HUES48 (cell line): ENCODE measurements around the gene TNPO3.

Source experiments
- H3K27ac ChIP-seq: one replicate; pipeline ENCODE4 v1.7.0; 2013; ENCODE audit warnings: low read depth, low read length, inconsistent platforms
- H3K27me3 ChIP-seq: 2 replicates; pipeline ENCODE4 v1.6.1; 2013; ENCODE audit warnings: mild to moderate bottlenecking, low read length; ENCODE audit not compliant: control insufficient read depth, insufficient read depth
- H3K36me3 ChIP-seq: 2 replicates; pipeline ENCODE4 v1.6.1; 2013; ENCODE audit warnings: low read length; ENCODE audit not compliant: control insufficient read depth, insufficient read depth
- H3K4me1 ChIP-seq: 2 replicates; pipeline ENCODE4 v1.6.1; 2013; ENCODE audit warnings: mild to moderate bottlenecking, low read length; ENCODE audit not compliant: control insufficient read depth, insufficient read depth
- H3K4me3 ChIP-seq: 2 replicates; pipeline ENCODE4 v1.5.1; 2013; ENCODE audit warnings: mild to moderate bottlenecking, low read depth, low read length
- H3K9ac ChIP-seq: 2 replicates; pipeline ENCODE4 v1.6.1; 2013; ENCODE audit warnings: mild to moderate bottlenecking, low read depth, low read length, moderate library complexity
- H3K9me3 ChIP-seq: 2 replicates; pipeline ENCODE4 v1.6.1; 2013; ENCODE audit warnings: low read length; ENCODE audit not compliant: control insufficient read depth, insufficient read depth

TNPO3 gene

GRCh38 chr7:128989961-128990360, 65.0 kb downstream of the TNPO3 start:
- no peaks in the 10 kb centered on the region for H3K27me3 ChIP-seq
- H3K9me3 ChIP-seq: no peaks in the 10 kb centered on the region
- H3K4me1 ChIP-seq: peaks cover 20% of the 10 kb centered on the region
- H3K36me3 ChIP-seq: peaks cover 99% of the 10 kb centered on the region
- no peak overlapping the region for H3K9ac ChIP-seq
- no peak overlapping the region for H3K4me3 ChIP-seq
- H3K27ac ChIP-seq: no peak overlapping the region

- Histone ChIP-seq H3K36me3 (peaks cover 99% of the 10 kb centered on the region), H3K27me3 (no peaks in the 10 kb centered on the region), H3K9ac (no peak overlapping the region), H3K9me3 (no peaks in the 10 kb centered on the region), H3K4me3 (no peak overlapping the region), H3K4me1 (peaks cover 20% of the 10 kb centered on the region), H3K27ac (no peak overlapping the region)
These were observed 66.5 kb downstream of the TNPO3 start for GRCh38 chr7:128988372-128988771.

DNA sequence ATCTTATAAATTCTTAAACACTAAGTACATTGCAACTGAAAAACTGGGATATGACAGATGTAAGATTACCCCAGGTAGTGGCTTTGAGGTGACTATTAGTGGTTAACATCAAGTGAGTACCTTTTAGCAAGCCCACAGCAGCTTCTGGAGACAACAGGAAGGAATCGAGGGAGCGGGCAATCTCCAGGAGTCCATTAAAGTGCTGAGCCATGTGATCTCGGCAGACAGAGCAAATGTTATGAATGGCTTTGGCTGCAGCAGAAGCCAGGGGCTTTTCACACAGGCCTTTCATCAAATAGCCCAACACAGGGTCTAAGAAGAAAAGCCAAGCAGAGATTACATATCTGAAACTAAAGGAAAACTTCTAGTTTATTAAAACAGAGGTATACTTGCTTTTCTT, 68.3 kb downstream of the TNPO3 start:
- Histone ChIP-seq H3K9ac (no peak overlapping the region), H3K27ac (peak overlapping the region; percentile 25), H3K27me3 (no peaks in the 10 kb centered on the region), H3K4me1 (peaks cover 20% of the 10 kb centered on the region), H3K36me3 (peaks cover 98% of the 10 kb centered on the region), H3K4me3 (no peak overlapping the region), H3K9me3 (no peaks in the 10 kb centered on the region)

DNA sequence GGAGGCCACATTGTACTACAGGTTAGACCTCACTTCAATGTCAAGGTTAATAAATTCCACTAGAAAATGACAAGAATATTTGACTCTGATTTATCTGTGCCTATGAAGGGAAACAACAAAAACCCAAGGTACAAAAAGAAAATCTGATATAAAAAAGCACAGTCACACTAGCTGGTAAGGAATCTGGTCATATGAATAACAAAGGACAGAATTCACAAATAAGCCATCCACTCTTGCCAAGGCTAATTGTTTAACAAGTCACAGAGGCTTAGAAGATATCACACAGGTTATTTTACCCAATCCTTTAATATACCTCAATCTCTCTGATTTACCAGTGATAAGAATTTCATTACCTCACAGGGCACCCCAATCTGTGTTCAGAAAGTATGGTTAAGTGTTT, 69.3 kb downstream of the TNPO3 start:
- H3K9me3 ChIP-seq: no peaks in the 10 kb centered on the region
- H3K36me3 ChIP-seq: peaks cover 98% of the 10 kb centered on the region
- no peak overlapping the region for H3K27ac ChIP-seq
- H3K9ac ChIP-seq: no peak overlapping the region
- H3K27me3 ChIP-seq: no peaks in the 10 kb centered on the region
- H3K4me3 ChIP-seq: no peak overlapping the region
- peaks cover 20% of the 10 kb centered on the region for H3K4me1 ChIP-seq

DNA sequence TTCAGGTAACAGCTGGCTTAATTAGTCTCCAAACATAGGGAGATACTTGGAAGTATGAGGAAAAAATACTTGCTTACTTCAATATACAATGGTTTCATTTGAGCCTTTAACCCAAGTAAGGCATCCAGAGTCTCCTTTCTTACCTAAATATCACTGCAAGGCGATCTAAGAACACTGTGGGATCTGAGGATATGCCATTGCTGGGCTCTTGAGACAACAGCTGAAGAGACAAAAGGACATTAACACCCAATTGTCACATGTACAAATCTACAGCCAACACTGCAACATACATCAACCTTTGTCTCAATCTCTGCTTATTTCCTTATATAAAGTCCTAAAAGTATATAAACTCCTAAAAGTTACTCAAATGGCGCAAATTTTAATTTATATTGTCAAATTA, 72.8 kb downstream of the TNPO3 start:
- Histone ChIP-seq H3K27me3 (no peaks in the 10 kb centered on the region), H3K9ac (no peak overlapping the region), H3K4me1 (peaks cover 14% of the 10 kb centered on the region), H3K4me3 (no peak overlapping the region), H3K9me3 (no peaks in the 10 kb centered on the region), H3K27ac (no peak overlapping the region), H3K36me3 (peaks cover 97% of the 10 kb centered on the region)

- H3K27me3 ChIP-seq: no peaks in the 10 kb centered on the region
- no peaks in the 10 kb centered on the region for H3K4me1 ChIP-seq
- H3K27ac ChIP-seq: no peak overlapping the region
- no peak overlapping the region for H3K9ac ChIP-seq
- H3K4me3 ChIP-seq: no peak overlapping the region
- no peaks in the 10 kb centered on the region for H3K9me3 ChIP-seq
- H3K36me3 ChIP-seq: peaks cover 93% of the 10 kb centered on the region
These were observed 80.5 kb downstream of the TNPO3 start for GRCh38 chr7:128974241-128974934.

GRCh38 chr7:128968624-128969023, 86.3 kb downstream of the TNPO3 start:
- H3K27ac ChIP-seq: no peak overlapping the region
- H3K27me3 ChIP-seq: no peaks in the 10 kb centered on the region
- H3K4me3 ChIP-seq: no peak overlapping the region
- no peaks in the 10 kb centered on the region for H3K9me3 ChIP-seq
- peaks cover 94% of the 10 kb centered on the region for H3K36me3 ChIP-seq
- 0 out of 2 replicates have a peak, but pooled peaks cover 11% of the 10 kb centered on the region for H3K4me1 ChIP-seq
- H3K9ac ChIP-seq: no peak overlapping the region

DNA sequence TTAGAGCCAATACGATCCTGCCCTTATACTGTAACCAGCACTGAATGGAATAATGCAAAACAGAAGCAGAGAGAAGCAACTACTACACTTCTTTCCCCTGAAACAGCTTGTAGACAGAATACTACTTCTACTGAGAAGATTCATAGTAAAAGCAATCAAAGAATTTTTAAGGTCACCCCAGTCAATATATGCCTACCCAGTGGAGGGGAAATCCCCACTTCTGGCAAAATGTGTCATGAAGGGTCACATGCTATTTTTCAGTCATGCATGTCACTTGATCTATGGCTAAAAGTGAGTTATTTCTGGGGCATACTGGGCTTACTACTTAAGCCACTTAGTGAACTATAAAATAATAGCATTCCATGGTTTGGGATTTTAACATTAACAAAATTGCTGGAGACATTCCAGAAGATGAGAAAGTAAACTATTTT, 91.6 kb downstream of the TNPO3 start:
- Histone ChIP-seq H3K27ac (no peak overlapping the region), H3K9ac (no peak overlapping the region), H3K4me3 (no peak overlapping the region), H3K27me3 (no peaks in the 10 kb centered on the region), H3K9me3 (no peaks in the 10 kb centered on the region), H3K4me1 (0 out of 2 replicates have a peak, but pooled peaks cover 11% of the 10 kb centered on the region), H3K36me3 (peaks cover 84% of the 10 kb centered on the region)

DNA sequence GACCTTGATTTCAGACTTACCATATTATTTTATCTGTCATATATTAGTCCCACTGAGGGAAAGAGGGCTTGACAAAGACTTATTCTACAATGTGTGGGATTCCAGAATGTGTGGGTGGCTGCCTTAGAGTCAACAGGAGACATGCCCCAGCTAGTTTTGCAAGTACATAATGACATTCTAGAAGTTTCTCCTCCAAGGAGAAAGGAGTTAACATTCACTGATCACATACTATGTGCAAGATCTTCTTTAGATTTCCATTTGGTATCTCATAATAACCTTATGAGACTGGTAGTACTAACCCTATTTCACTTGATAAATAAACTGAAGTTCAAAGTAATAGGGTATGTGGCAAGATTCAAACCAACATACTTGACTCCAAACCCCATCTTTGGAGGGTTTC, 92.0 kb downstream of the TNPO3 start:
- Histone ChIP-seq H3K9ac (no peak overlapping the region), H3K27me3 (no peaks in the 10 kb centered on the region), H3K27ac (no peak overlapping the region), H3K36me3 (peaks cover 83% of the 10 kb centered on the region), H3K9me3 (no peaks in the 10 kb centered on the region), H3K4me1 (0 out of 2 replicates have a peak, but pooled peaks cover 11% of the 10 kb centered on the region), H3K4me3 (no peak overlapping the region)

- Histone ChIP-seq H3K9me3 (no peaks in the 10 kb centered on the region), H3K9ac (no peak overlapping the region), H3K4me1 (0 out of 2 replicates have a peak, but pooled peaks cover 11% of the 10 kb centered on the region), H3K36me3 (peaks cover 83% of the 10 kb centered on the region), H3K27ac (no peak overlapping the region), H3K4me3 (no peak overlapping the region), H3K27me3 (no peaks in the 10 kb centered on the region)
These were observed 93.8 kb downstream of the TNPO3 start for GRCh38 chr7:128961030-128961659.

- Histone ChIP-seq H3K9me3 (no peaks in the 10 kb centered on the region), H3K27me3 (no peaks in the 10 kb centered on the region), H3K36me3 (peaks cover 82% of the 10 kb centered on the region), H3K4me3 (no peak overlapping the region), H3K4me1 (peaks cover 17% of the 10 kb centered on the region), H3K27ac (no peak overlapping the region), H3K9ac (no peak overlapping the region)
These were observed 95.6 kb downstream of the TNPO3 start for GRCh38 chr7:128959296-128959695.
